Limb (tissue), 2 donors: ENCODE measurements around the gene ADAMTS9.

Experiments
- DNase-seq, 2 donors: peaks; one replicate each; pipeline ENCODE4 v3.0.0-alpha.2; 2016; ENCODE audit errors: extremely low spot score in 2 of 2

ADAMTS9 gene

DNA sequence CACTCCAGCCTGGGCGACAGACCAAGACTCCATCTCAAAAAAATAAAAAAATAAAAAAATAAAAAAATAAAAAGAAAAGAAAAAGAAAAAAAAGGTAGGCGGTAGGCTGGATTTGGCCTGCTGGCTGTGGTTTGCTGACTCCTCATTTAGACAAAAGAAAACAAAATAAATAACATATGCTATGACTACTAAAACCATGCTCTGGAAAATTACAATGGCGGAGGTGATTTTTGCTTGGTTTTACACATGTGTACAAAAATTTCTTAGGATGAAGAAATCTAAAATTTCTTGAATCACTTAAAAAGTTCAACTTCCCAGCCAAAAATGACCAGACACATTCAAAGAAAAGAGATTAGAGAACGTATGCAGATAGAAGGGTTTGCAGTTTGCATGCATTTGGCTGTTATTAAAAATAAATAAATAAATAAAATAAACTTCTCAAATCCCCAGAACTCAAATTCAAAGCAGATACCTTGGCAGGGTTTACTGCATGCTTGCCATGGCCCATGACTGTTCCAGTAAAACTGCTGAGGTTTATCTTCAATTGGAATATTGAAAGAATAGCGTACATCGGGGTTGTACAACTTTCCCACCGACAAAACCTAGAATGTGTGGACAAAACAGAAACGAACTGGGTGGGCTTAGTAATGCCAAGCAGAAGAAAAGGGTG lies 65.9 kb downstream of the ADAMTS9 start:
- DNase-seq = no peak

DNA sequence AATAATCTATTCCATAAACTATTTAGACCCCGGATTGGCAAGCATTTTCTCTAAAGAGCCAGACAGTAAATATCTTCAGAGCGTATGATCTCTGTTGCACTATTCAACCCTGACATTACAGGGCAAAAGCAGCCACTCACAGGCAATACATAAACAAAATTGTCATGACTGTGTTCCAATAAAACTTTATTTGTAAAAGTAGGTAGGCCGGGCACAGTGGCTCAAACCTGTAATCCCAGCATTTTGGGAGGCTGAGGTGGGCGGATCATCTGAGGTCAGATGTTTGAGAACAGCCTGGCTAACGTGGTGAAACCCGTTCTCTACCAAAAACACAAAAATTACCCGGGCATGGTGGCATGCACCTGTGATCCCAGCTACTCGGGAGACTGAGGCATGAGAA lies 66.5 kb downstream of the ADAMTS9 start:
- no peak for DNase-seq

DNA sequence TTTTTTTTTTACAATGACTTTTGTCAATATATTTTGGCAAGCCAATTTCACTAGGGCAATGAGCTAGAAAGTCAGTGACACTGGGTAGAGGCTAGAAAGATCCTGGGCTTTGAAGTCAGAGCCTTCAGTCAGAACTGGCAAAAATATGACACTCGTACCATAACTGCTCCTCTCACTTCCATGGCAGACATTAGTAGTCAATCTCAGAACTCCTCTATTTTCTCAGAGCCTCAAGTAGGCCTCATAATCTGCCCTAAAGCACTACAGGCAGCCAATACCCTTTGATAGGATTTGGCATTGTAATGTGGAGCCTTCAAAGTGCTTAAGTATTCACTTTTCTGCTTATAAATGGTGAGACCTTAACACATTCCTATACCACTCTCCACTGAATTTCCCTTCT lies 67.8 kb downstream of the ADAMTS9 start:
- no peak for DNase-seq

DNA sequence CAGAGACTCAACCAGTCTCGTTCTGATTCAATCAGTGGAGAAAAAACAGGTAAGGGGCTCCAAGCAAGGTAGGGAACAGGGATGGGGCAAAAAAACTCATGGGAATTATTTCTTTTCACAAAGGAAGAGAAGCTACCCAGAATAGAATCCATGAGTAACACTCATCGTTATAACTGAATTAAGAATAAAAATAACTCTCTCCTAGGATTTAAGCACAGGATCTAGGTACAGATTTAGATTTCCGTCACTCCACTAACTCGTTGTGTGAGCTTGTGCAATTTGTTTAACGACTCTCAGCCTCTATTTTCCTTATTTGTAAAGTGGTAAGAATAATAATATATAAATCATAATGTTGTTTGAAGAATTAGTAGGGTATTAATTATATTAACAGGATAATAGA lies 68.6 kb downstream of the ADAMTS9 start:
- no peak for DNase-seq

GRCh38 chr3:64617610-64618009 lies 70.2 kb downstream of the ADAMTS9 start:
- DNase-seq = no peak

GRCh38 chr3:64616953-64617352 lies 70.8 kb downstream of the ADAMTS9 start:
- no peak for DNase-seq

GRCh38 chr3:64612916-64613526 lies 74.8 kb downstream of the ADAMTS9 start:
- peak in 1 of 2 donors; percentile 32 for DNase-seq

DNA sequence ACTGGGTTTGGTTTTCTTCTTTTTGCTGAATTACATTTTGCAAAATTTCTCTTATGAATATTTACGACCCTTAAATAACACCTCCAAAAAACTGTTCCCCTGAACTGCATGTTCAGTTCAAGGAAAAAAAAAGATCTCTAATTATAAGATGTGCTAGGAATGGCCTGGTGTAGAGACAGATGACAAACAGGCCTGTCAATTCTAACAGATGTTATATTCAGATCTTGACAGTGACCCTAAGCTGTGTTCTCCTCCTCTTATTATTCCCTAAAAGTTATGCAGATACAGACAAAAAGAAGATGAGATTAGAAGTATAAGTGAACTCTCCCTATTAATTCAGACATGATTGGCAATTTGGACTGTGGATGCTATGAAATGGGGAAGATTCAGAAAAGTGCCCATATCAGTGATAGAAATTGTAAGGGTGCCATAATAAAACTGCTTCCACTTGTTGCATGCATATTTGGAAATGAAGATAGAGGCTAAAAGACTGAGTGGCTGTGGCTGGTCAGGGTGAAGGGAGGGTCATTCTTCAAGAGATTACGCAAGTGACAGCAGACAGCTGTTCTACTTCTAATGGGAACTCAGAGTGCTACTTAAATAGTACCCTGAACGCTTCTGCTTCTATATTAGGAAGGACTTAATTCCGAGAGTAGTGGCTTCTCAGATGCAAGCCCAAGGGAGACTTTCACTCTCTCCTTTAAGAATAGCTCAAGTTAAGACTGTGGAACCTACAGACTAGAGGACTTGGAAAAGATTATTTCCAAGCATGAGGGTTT lies 75.5 kb downstream of the ADAMTS9 start:
- peak in 1 of 2 donors; percentile 25 for DNase-seq

DNA sequence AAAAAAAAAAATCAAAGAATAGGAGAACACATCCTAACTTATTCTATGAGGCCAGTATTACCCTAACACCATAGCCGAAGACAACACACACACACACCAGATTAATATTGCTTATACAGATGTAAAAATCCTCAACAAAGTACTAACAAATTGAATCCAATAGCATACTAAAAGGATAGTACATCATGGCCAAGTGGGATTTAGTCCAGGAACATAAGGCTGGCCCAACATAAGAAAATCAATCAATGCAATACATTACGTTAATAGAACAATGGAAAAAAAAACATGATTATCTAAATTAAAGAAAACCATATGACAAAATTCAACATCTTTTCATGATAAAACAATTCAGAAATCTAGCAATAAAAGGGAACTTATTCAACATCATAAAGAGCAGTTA lies 79.1 kb downstream of the ADAMTS9 start:
- DNase-seq = no peak

DNA sequence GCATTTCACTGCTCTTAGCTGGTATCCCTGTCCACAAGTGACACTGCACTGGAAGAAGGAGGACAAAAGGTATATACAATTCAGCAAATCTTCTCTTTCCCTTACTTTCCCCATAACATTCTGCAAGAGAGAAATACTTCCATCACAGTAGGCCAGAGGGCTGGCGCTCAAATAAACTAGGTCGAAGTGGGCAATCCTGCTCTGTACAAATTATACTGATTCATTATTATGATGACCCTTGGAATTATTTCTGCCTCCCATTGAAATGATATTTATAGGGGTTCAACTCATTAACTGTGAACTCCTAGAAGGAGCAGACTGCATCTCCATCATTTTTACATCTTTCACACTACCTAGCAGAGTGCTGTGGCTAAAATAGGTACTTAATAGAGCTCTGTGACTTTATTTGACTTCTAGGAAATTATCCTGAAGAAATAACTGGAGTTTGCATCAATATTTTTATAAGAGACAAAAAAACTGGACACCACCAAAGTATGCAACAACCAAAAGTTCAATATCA lies 80.7 kb downstream of the ADAMTS9 start:
- no peak for DNase-seq

- DNase-seq = no peak
Measured at GRCh38 chr3:64604313-64604712, 83.5 kb downstream of the ADAMTS9 start.

- DNase-seq = no peak
Measured at GRCh38 chr3:64601824-64602223, 86.0 kb downstream of the ADAMTS9 start.

GRCh38 chr3:64600246-64600950 lies 87.4 kb downstream of the ADAMTS9 start:
- DNase-seq = no peak

GRCh38 chr3:64599651-64600050 lies 88.1 kb downstream of the ADAMTS9 start:
- no peak for DNase-seq

- peak; percentile 49 to 67 for DNase-seq
Measured at GRCh38 chr3:64595253-64595694, 92.5 kb downstream of the ADAMTS9 start.

GRCh38 chr3:64594134-64594533 lies 93.7 kb downstream of the ADAMTS9 start:
- DNase-seq = no peak

- no peak for DNase-seq
Measured at GRCh38 chr3:64593350-64593749, 94.5 kb downstream of the ADAMTS9 start.

GRCh38 chr3:64591615-64592014 lies 96.2 kb downstream of the ADAMTS9 start:
- DNase-seq = no peak

- DNase-seq = no peak
Measured at GRCh38 chr3:64588380-64588779, 99.4 kb downstream of the ADAMTS9 start.

GRCh38 chr3:64586952-64587351 lies 100.8 kb downstream of the ADAMTS9 start:
- DNase-seq = no peak

- DNase-seq = peak in 1 of 2 donors; percentile 25
Measured at GRCh38 chr3:64584179-64584578, 103.6 kb downstream of the ADAMTS9 start.

DNA sequence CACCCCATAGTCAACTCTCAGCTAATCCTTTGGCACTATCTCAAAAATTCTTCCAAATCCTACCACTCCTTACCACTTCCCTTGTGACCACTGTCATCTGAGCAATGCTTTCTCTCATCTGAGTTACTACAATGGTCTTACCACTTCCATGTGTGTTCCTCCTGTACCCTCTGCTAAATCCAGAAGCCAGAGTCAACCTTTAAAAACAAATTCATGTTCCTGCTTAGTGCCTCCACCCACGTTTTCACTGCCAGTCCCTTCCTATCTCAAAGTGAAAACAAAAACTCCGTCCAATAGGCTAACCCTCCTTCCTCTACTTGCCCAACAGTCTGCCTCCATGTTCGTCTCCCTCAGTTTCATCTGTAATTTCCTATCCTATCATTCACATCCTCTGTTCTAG lies 109.0 kb downstream of the ADAMTS9 start:
- no peak for DNase-seq
